GM06990 (cell line): ENCODE data around the gene ADRA2B.
"Not testable (repeated sequence)": the region's sequence is repeated elsewhere in the genome, so short reads cannot be mapped to it uniquely, and the experiment has no call there.

ENCODE experiments used
- DNase-seq: peaks from one replicate; pipeline ENCODE4 v3.0.0-alpha.2; 2011; ENCODE audit not compliant: insufficient read length; ENCODE audit errors: extremely low read depth
- H3K27me3 ChIP-seq: replicated peaks from 2 replicates; pipeline ENCODE4 v1.6.0; 2011; ENCODE audit warnings: low read length; ENCODE audit not compliant: control insufficient read depth, insufficient read depth
- H3K36me3 ChIP-seq: 2 replicates; pipeline ENCODE4 v1.5.1; 2011; ENCODE audit warnings: low read length; ENCODE audit not compliant: control insufficient read depth, insufficient read depth
- H3K4me3 ChIP-seq: replicated peaks from 2 replicates; pipeline ENCODE4 v1.5.1; 2011; ENCODE audit warnings: low read depth, mild to moderate bottlenecking, control low read depth, low read length
- CTCF ChIP-seq: IDR thresholded peaks from 2 replicates; pipeline ENCODE4 v1.5.1; 2011; ENCODE audit warnings: low read length, control low read depth, mild to moderate bottlenecking, inconsistent platforms; ENCODE audit not compliant: insufficient read depth, poor library complexity, severe bottlenecking

The ADRA2B gene

GRCh38 chr2:96089356-96090195 lies 26.8 kb downstream of the ADRA2B start:
- Histone ChIP-seq H3K36me3 (no peaks in the 10 kb centered on the region), H3K4me3 (no peak overlapping the region), H3K27me3 (no peaks in the 10 kb centered on the region; the same call in 1 of the 2 replicates)
- DNase-seq: no peak
- TF ChIP-seq CTCF: no peak

GRCh38 chr2:96088340-96089335 lies 27.7 kb downstream of the ADRA2B start:
- Histone ChIP-seq H3K4me3 (no peak overlapping the region), H3K36me3 (no peaks in the 10 kb centered on the region), H3K27me3 (no peaks in the 10 kb centered on the region; the same call in 1 of the 2 replicates)
- no peak for TF ChIP-seq CTCF
- DNase-seq: no peak

- no peaks in the 10 kb centered on the region; the same call in 1 of the 2 replicates for H3K27me3 ChIP-seq
- DNase-seq: no peak
- TF ChIP-seq CTCF: no peak
- H3K36me3 ChIP-seq: no peaks in the 10 kb centered on the region
- H3K4me3 ChIP-seq: no peak overlapping the region
Observed at GRCh38 chr2:96087130-96087529, 29.2 kb downstream of the ADRA2B start.

GRCh38 chr2:96085541-96086355 lies 30.6 kb downstream of the ADRA2B start:
- DNase-seq: no peak
- H3K36me3 ChIP-seq: no peaks in the 10 kb centered on the region
- H3K27me3 ChIP-seq: no peaks in the 10 kb centered on the region; the same call in 1 of the 2 replicates
- H3K4me3 ChIP-seq: no peak overlapping the region
- no peak for TF ChIP-seq CTCF

- H3K4me3 ChIP-seq, H3K27me3 ChIP-seq, H3K36me3 ChIP-seq, DNase-seq: not testable (repeated sequence)
Observed at GRCh38 chr2:96084858-96085518, 31.4 kb downstream of the ADRA2B start.
